B cell (primary cell): ENCODE data around the gene HOXA3. TPM values are rescaled to one million over a fixed set of nuclear protein-coding genes. Genes with fewer than 3 reads are reported as not detected.

Experiments
- ATAC-seq: fragments of 200-7000 bp; cut with Tn5 transposase; one replicate; pipeline ENCODE4 v1.10.0; 2021; ENCODE audit warnings: low read depth, mild to moderate bottlenecking, moderate number of reproducible peaks, moderate library complexity
- CTCF ChIA-PET: fragments of 350-600 bp; sonication (Branson Sonifier 250); formaldehyde crosslinking; loops from one replicate; lab custom pipeline; 2021; ENCODE audit warnings: antibody characterized with exemption, inconsistent platforms; lab: Charles Lee
- POLR2A ChIA-PET: fragments of 350-600 bp; sonication (Branson Sonifier 250); formaldehyde crosslinking; loops from one replicate; lab custom pipeline; 2021; ENCODE audit warnings: antibody characterized with exemption; lab: Charles Lee
- DNase-seq: peaks from one replicate; pipeline ENCODE4 v3.0.0; 2013
- H2AFZ ChIP-seq: 2 replicates; pipeline ENCODE4 v1.6.1; 2012; ENCODE audit warnings: mild to moderate bottlenecking, low read depth, low read length; ENCODE audit not compliant: insufficient read depth, poor library complexity, severe bottlenecking
- H3K27ac ChIP-seq, 2 donors: 1 replicate in 1 of 2; 2 replicates in 1 of 2; pipeline ENCODE4 v1.5.1; 2012 to 2013; ENCODE audit warnings: low read length in 2 of 2, mild to moderate bottlenecking in 2 of 2, moderate library complexity in 1 of 2
- H3K27me3 ChIP-seq, 4 experiments: fragments of 200-600 bp in 1 of 4; sonication (generic) in 1 of 4; replicated peaks in 1 of 4; 1 replicate in 2 of 4; 2 replicates in 2 of 4; pipeline versions ENCODE4 v1.6.1 to v1.7.0; 2013 to 2016; ENCODE audit warnings: low read length in 3 of 4, mild to moderate bottlenecking in 2 of 4, mixed read lengths in 1 of 4, moderate library complexity in 1 of 4; ENCODE audit not compliant: insufficient read depth in 4 of 4, control insufficient read depth in 3 of 4; ENCODE audit errors: control extremely low read depth in 1 of 4
- H3K36me3 ChIP-seq, 2 experiments: replicated peaks in 1 of 2; 1 replicate in 1 of 2; 2 replicates in 1 of 2; pipeline versions ENCODE4 v1.6.1 to v1.7.1; 2013; ENCODE audit warnings: low read length in 1 of 2; ENCODE audit not compliant: insufficient read depth in 2 of 2, control insufficient read depth in 1 of 2; ENCODE audit errors: control extremely low read depth in 1 of 2, extremely low read depth in 1 of 2
- H3K4me1 ChIP-seq, 2 donors: fragments of 200-600 bp in 1 of 2; sonication (generic) in 1 of 2; 1 replicate in 1 of 2; 2 replicates in 1 of 2; pipeline versions ENCODE4 v1.5.1 to v1.6.1; 2013 to 2017; ENCODE audit warnings: low read length in 2 of 2; ENCODE audit not compliant: control insufficient read depth in 2 of 2, insufficient read depth in 2 of 2
- H3K4me2 ChIP-seq: replicated peaks from 2 replicates; pipeline ENCODE3; 2012; ENCODE audit warnings: mild to moderate bottlenecking, low read depth, low read length; ENCODE audit not compliant: poor library complexity, severe bottlenecking
- H3K4me3 ChIP-seq, 5 experiments: fragments of 200-600 bp in 1 of 5; sonication (generic) in 1 of 5; 1 replicate in 3 of 5; 2 replicates in 2 of 5; pipeline versions ENCODE4 v1.5.1 to v1.7.0; 2011 to 2016; ENCODE audit warnings: low read length in 4 of 5, mild to moderate bottlenecking in 4 of 5, low read depth in 2 of 5, control low read depth in 1 of 5, moderate library complexity in 1 of 5; ENCODE audit not compliant: insufficient read depth in 1 of 5; ENCODE audit errors: control extremely low read depth in 1 of 5, extremely low read depth in 1 of 5
- H3K79me2 ChIP-seq: fragments of 200-600 bp; sonication (generic); one replicate; pipeline ENCODE4 v1.6.0; 2016; ENCODE audit warnings: low read length; ENCODE audit not compliant: control insufficient read depth, insufficient read depth
- H3K9ac ChIP-seq: fragments of 200-600 bp; sonication (generic); 2 replicates; pipeline ENCODE4 v1.6.1; 2017; ENCODE audit warnings: mild to moderate bottlenecking, low read length, moderate library complexity
- H3K9me3 ChIP-seq, 3 donors: one replicate each; pipeline versions ENCODE4 v1.6.1 to v1.7.1; 2013; ENCODE audit warnings: low read length in 2 of 3; ENCODE audit not compliant: control insufficient read depth in 2 of 3, insufficient read depth in 1 of 3; ENCODE audit errors: control extremely low read depth in 1 of 3
- H4K20me1 ChIP-seq: 2 replicates; pipeline ENCODE4 v1.6.0; 2012; ENCODE audit warnings: mild to moderate bottlenecking, low read length; ENCODE audit not compliant: insufficient read depth, control insufficient read depth, poor library complexity, severe bottlenecking
- H3K27ac Mint-ChIP-seq: one replicate; pipeline ENCODE4 v1.8.0; 2021; ENCODE audit warnings: mixed read lengths
- H3K27me3 Mint-ChIP-seq: one replicate; pipeline ENCODE4 v1.8.0; 2021; ENCODE audit warnings: mixed read lengths
- H3K4me1 Mint-ChIP-seq: one replicate; pipeline ENCODE4 v1.8.0; 2021; ENCODE audit warnings: mixed read lengths
- H3K4me3 Mint-ChIP-seq: one replicate; pipeline ENCODE4 v1.8.0; 2021; ENCODE audit warnings: mixed read lengths
- H3K9me3 Mint-ChIP-seq: one replicate; pipeline ENCODE4 v1.8.0; 2022; ENCODE audit warnings: mixed read lengths; ENCODE audit not compliant: insufficient read depth
- CTCF ChIP-seq: fragments of 200-600 bp; IDR thresholded peaks from one replicate; pipeline ENCODE4 v1.8.0; 2022; ENCODE audit warnings: antibody characterized with exemption, mild to moderate bottlenecking
- EZH2 ChIP-seq: IDR thresholded peaks from 2 replicates; pipeline ENCODE4 v1.6.1; 2012; ENCODE audit warnings: borderline replicate concordance, low read depth, mild to moderate bottlenecking, moderate library complexity, low read length; ENCODE audit not compliant: insufficient read depth, poor library complexity, severe bottlenecking
- WGBS: methylation state at CpG from one replicate; pipeline ENCODE4 v1.1.5; 2013; ENCODE audit warnings: missing lambda C conversion rate; ENCODE audit not compliant: insufficient coverage; 5-methylcytosine and 5-hydroxymethylcytosine counted together
- intact Hi-C: fragments of 100-400 bp; cut with micrococcal nuclease; formaldehyde crosslinking; loops from one replicate; pipeline ENCODE4 v1.10.0; 2022
- polyA plus RNA-seq: library from polyadenylated mRNA; depleted of rRNA; stranded (reverse); fragments of >200 nt; gene quantifications from 2 replicates; pipeline ENCODE4 v1.2.3, GENCODE V29; 2012
- total RNA-seq, 2 donors: library from RNA; stranded (reverse); fragments of 120-200 nt in 1 of 2; gene quantifications; 1 replicate in 1 of 2; 2 replicates in 1 of 2; pipeline versions ENCODE4 v1.2.3 to v1.2.4, GENCODE V29; 2013 to 2022

HOXA3 gene
- total and polyA plus RNA-seq, 2 donors (not counting 1 experiment from before 2014, with no cell fraction given) = 0.07 TPM; not detected in 1

- Histone ChIP-seq H3K36me3 (no peaks in the 10 kb centered on the region), H3K79me2 (no peaks in the 10 kb centered on the region), H3K4me3 (peak overlapping the region in 1 of 5 experiments; percentile 34), H4K20me1 (no peaks in the 10 kb centered on the region), H3K9ac (peak overlapping the region; percentile 25), H3K27me3 (peaks cover 0 to 94% (median 75%) of the 10 kb centered on the region in 4 experiments), H3K4me2 (peak overlapping the region; percentile 56), H3K4me1 (peaks cover 26 to 39% of the 10 kb centered on the region in 2 donors), H3K9me3 (peaks cover 0 to 53% (median 0%) of the 10 kb centered on the region in 3 donors), H2AFZ (peak overlapping the region; percentile 25), H3K27ac (no peak overlapping the region)
- Mint-ChIP-seq H3K9me3 (no peaks in the 10 kb centered on the region), H3K4me3 (peak overlapping the region; percentile 58), H3K4me1 (peaks cover 17% of the 10 kb centered on the region), H3K27me3 (peaks cover 64% of the 10 kb centered on the region), H3K27ac (peak overlapping the region; percentile 87)
- WGBS = 13% methylated on average over 41 of the region's 56 CpGs
- DNase-seq (peak; percentile 74), ATAC-seq (peak; percentile 58)
- ChIA-PET POLR2A (interaction anchor here (0.5 kb wide), 1 partner anchor 1321 kb away, joined by 4 read pairs; no protein-coding TSS in a partner anchor), CTCF (interaction anchor here (0.6 to 2.7 kb wide), 10 partner anchors 9 to 1287 kb away, joined by 3 to 15 read pairs (median 3); no protein-coding TSS in a partner anchor)
- intact Hi-C loops = no loop called here
- TF ChIP-seq CTCF (peak; percentile 77), EZH2 (no peak)
These were observed 27.4 kb upstream of the HOXA3 start for GRCh38 chr7:27179503-27180430.

- H3K9me3 Mint-ChIP-seq = no peaks in the 10 kb centered on the region
- DNase-seq (no peak), ATAC-seq (no peak)
- no peaks in the 10 kb centered on the region for H3K36me3 ChIP-seq
- H3K4me3 Mint-ChIP-seq = no peak overlapping the region
- no peak overlapping the region for H3K4me3 ChIP-seq
- 85% methylated on average over 11 of the region's 14 CpGs for WGBS
- peaks cover 65% of the 10 kb centered on the region for H3K27me3 Mint-ChIP-seq
- H3K9me3 ChIP-seq = peaks cover 0 to 55% (median 0%) of the 10 kb centered on the region in 3 donors
- no peaks in the 10 kb centered on the region for H4K20me1 ChIP-seq
- H3K27ac Mint-ChIP-seq = no peak overlapping the region
- H3K79me2 ChIP-seq = no peaks in the 10 kb centered on the region
- POLR2A ChIA-PET = no interaction called here
- intact Hi-C loops = no loop called here
- H2AFZ ChIP-seq = no peak overlapping the region
- TF ChIP-seq EZH2 (no peak), CTCF (no peak)
- H3K9ac ChIP-seq = no peak overlapping the region
- no peak overlapping the region for H3K4me2 ChIP-seq
- H3K27me3 ChIP-seq = peaks cover 0 to 96% (median 77%) of the 10 kb centered on the region in 4 experiments
- H3K4me1 Mint-ChIP-seq = peaks cover 16% of the 10 kb centered on the region
- CTCF ChIA-PET = interaction anchor here (0.6 to 2.7 kb wide), 11 partner anchors 10 to 1286 kb away, joined by 3 to 15 read pairs (median 4); no protein-coding TSS in a partner anchor
- H3K4me1 ChIP-seq = peaks cover 28 to 42% of the 10 kb centered on the region in 2 donors
- H3K27ac ChIP-seq = no peak overlapping the region
These were observed 26.6 kb upstream of the HOXA3 start for GRCh38 chr7:27179030-27179429.
